A673 (cell line): ENCODE measurements around the gene F8. TPM values are rescaled to one million over a fixed set of nuclear protein-coding genes. Genes with fewer than 3 reads are reported as not detected.

Source experiments
- BruUV-seq: library from RNA; stranded (reverse); fragments of 400-500 nt; replicated peaks from 2 replicates; lab custom pipeline; 2021; lab: Mats Ljungman, UMichigan
- CTCF ChIA-PET: fragments of 300-600 bp; sonication (Branson Sonifier 250); formaldehyde crosslinking; loops from one replicate; lab custom pipeline; 2022; ENCODE audit warnings: antibody characterized with exemption; lab: Charles Lee
- POLR2A ChIA-PET: fragments of 300-600 bp; sonication (Branson Sonifier 250); formaldehyde crosslinking; loops from one replicate; lab custom pipeline; 2022; ENCODE audit warnings: antibody characterized with exemption; ENCODE audit not compliant: low non-redundant PET; lab: Charles Lee
- DNase-seq: peaks from one replicate; pipeline ENCODE4 v3.0.0-alpha.2; 2015; ENCODE audit warnings: low spot score
- H3K27ac ChIP-seq: fragments of 200-600 bp; sonication (generic); 2 replicates; pipeline ENCODE4 v1.5.1; 2016; ENCODE audit warnings: mixed run types, low read depth, mild to moderate bottlenecking, mixed read lengths, antibody characterized with exemption, low read length; ENCODE audit not compliant: poor library complexity, severe bottlenecking
- H3K27me3 ChIP-seq: fragments of 200-600 bp; sonication (generic); replicated peaks from 2 replicates; pipeline ENCODE4 v1.6.1; 2017; ENCODE audit warnings: mixed run types, low read depth, mild to moderate bottlenecking, mixed read lengths, antibody characterized with exemption, low read length; ENCODE audit not compliant: insufficient read depth, poor library complexity
- H3K36me3 ChIP-seq: fragments of 200-600 bp; sonication (generic); 2 replicates; pipeline ENCODE4 v1.6.1; 2016; ENCODE audit warnings: mixed run types, mild to moderate bottlenecking, mixed read lengths, antibody characterized with exemption, low read length; ENCODE audit not compliant: insufficient read depth, poor library complexity, severe bottlenecking
- H3K4me1 ChIP-seq: fragments of 200-600 bp; sonication (generic); 2 replicates; pipeline ENCODE4 v1.6.1; 2017; ENCODE audit warnings: mixed run types, mild to moderate bottlenecking, mixed read lengths, antibody characterized with exemption, low read length; ENCODE audit not compliant: insufficient read depth, poor library complexity, severe bottlenecking
- H3K4me3 ChIP-seq: fragments of 200-600 bp; sonication (generic); 2 replicates; pipeline ENCODE4 v1.5.1; 2016; ENCODE audit warnings: low read depth, mixed run types, mild to moderate bottlenecking, mixed read lengths, low read length; ENCODE audit not compliant: poor library complexity, severe bottlenecking
- H3K9me3 ChIP-seq: fragments of 200-600 bp; sonication (generic); 2 replicates; pipeline ENCODE4 v1.6.1; 2016; ENCODE audit warnings: mixed run types, low read depth, mild to moderate bottlenecking, mixed read lengths, antibody characterized with exemption, low read length; ENCODE audit not compliant: poor library complexity, severe bottlenecking
- CTCF ChIP-seq: fragments of 300-800, 200-600 bp; sonication (generic); conservative IDR thresholded peaks from 2 replicates; pipeline ENCODE4 v1.5.1; 2017; ENCODE audit warnings: low read depth, mild to moderate bottlenecking, antibody characterized with exemption, low read length, moderate library complexity, mixed read lengths
- EZH2 ChIP-seq: fragments of 200-600 bp; sonication (generic); IDR thresholded peaks from 2 replicates; pipeline ENCODE4 v1.6.1; 2017; ENCODE audit warnings: borderline replicate concordance, low read depth, mild to moderate bottlenecking, mixed read lengths, antibody characterized with exemption, low read length; ENCODE audit not compliant: poor library complexity, severe bottlenecking
- intact Hi-C: fragments of 100-400 bp; cut with micrococcal nuclease; formaldehyde crosslinking; loops from one replicate; pipeline ENCODE4 v1.10.0; 2022; ENCODE audit not compliant: unreplicated experiment
- total RNA-seq: library from RNA; stranded (reverse); gene quantifications from 2 replicates; pipeline ENCODE4 v1.2.3, GENCODE V29; 2021

F8 gene
- total RNA-seq, 1 experiment from 2014 or later, result 1.1 TPM

- ChIA-PET POLR2A (no interaction called here), CTCF (no interaction called here)
- no peak within 1 kb of the TSS for H3K27ac ChIP-seq
- H3K27me3 ChIP-seq, result no peaks in the 10 kb centered on the region
- no TSS peak for BruUV-seq
- no peak for TF ChIP-seq CTCF
- TF ChIP-seq EZH2, result no peak
- intact Hi-C loops, result no loop called here
- H3K9me3 ChIP-seq, result no peaks in the 10 kb centered on the region
- DNase-seq, result no peak
- H3K4me1 ChIP-seq, result no peaks in the 10 kb centered on the region
- no peaks in the 10 kb centered on the region for H3K36me3 ChIP-seq
- no peak within 1 kb of the TSS for H3K4me3 ChIP-seq
Measured at GRCh38 chrX:154834562-154834961, 188.0 kb downstream of the F8 start, which contains the start of gene SMIM9. TSS of gene SMIM9 (minus strand) at chrX:154834662. CDS start at chrX:154830856, 3,806 bp downstream.

GRCh38 chrX:154833746-154834274, 188.7 kb downstream of the F8 start:
- TF ChIP-seq EZH2 (no peak), CTCF (no peak)
- Histone ChIP-seq H3K4me1 (no peaks in the 10 kb centered on the region), H3K36me3 (no peaks in the 10 kb centered on the region), H3K27ac (no peak overlapping the region), H3K27me3 (no peaks in the 10 kb centered on the region), H3K9me3 (no peaks in the 10 kb centered on the region), H3K4me3 (no peak overlapping the region)
- ChIA-PET POLR2A (no interaction called here), CTCF (no interaction called here)
- intact Hi-C loops, result no loop called here
- BruUV-seq, result no TSS peak
- no peak for DNase-seq

GRCh38 chrX:154829926-154830442, 192.5 kb downstream of the F8 start:
- no TSS peak for BruUV-seq
- intact Hi-C loops, result no loop called here
- POLR2A ChIA-PET, result no interaction called here
- Histone ChIP-seq H3K4me1 (no peaks in the 10 kb centered on the region), H3K27ac (no peak overlapping the region), H3K9me3 (no peaks in the 10 kb centered on the region), H3K36me3 (no peaks in the 10 kb centered on the region), H3K4me3 (no peak overlapping the region), H3K27me3 (no peaks in the 10 kb centered on the region)
- TF ChIP-seq EZH2 (no peak), CTCF (no peak)
- CTCF ChIA-PET, result no interaction called here
- no peak for DNase-seq
